HG02678 (cell line): Measurements from ENCODE around the gene MZF1.

Source experiments
- ATAC-seq: cut with Tn5 transposase; IDR thresholded peaks from one replicate; pipeline ENCODE4 v1.9.1; 2021; ENCODE audit warnings: mild to moderate bottlenecking, moderate library complexity; ENCODE audit not compliant: unreplicated experiment

Gene MZF1

DNA sequence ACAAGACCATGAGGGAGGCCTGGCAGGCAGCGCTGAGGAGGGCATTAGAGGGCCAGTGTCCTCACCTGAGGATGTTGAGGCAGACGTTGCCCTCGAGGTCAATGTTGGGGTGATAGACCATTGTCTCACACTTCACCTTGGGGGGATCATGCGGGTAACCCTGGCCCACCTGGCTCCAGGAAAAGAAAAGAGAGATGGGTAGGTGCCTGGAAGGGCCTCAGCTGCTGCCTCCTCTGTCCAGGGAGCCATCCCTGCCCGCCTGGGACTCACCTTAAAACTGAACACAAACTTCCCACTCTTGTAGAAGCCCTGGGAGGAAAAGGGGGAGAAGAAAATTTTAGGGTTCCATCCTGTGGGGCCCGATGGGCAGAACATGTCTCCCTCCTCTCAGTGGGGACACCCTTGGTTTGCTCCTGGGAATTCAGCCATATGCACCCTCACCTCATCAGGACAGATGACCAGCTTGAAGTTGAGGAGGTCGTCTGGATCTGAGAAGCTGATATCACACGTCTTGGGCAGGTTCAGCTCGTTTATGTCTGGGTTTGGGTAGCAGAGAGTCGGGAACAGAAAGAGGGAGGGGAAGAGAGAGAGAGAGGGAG is 16.4 kb downstream of the MZF1 start:
- no peak for ATAC-seq

- no peak for ATAC-seq
Observed at GRCh38 chr19:58555920-58556621, 17.1 kb downstream of the MZF1 start.

- no peak for ATAC-seq
Observed at GRCh38 chr19:58555369-58555885, 17.7 kb downstream of the MZF1 start.

GRCh38 chr19:58554494-58555368 is 18.4 kb downstream of the MZF1 start, which contains the start of gene CHMP2A:
TSS of gene CHMP2A (minus strand) at chr19:58555105. CDS start at chr19:58554212, 893 bp downstream.
- peak; percentile 35 for ATAC-seq

GRCh38 chr19:58553799-58554493 is 19.2 kb downstream of the MZF1 start:
- no peak for ATAC-seq

DNA sequence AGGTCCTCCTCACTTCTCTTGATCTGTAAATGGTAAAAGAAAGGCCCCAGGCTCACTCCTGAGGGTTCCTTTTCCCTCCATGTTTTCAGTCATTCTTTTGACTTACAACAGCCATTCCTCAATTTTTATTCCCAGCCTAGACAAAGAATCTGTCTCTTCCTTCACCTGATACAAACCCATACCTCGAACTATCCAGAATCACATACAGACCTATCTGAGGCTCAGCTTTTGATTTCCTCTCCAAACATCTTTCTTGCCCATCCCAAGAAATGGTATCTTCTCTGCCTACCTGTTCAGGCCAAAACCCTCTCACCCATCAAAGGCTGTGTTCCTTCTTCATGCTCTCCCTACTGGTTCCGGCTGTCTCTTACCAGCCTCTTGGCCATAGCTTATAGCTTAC is 20.5 kb downstream of the MZF1 start:
- no peak for ATAC-seq

GRCh38 chr19:58551577-58552471 is 21.3 kb downstream of the MZF1 start:
- ATAC-seq = no peak

GRCh38 chr19:58551123-58551497 is 22.0 kb downstream of the MZF1 start:
- ATAC-seq = no peak

- no peak for ATAC-seq
Observed at GRCh38 chr19:58550362-58551122, 22.6 kb downstream of the MZF1 start.

- no peak for ATAC-seq
Observed at GRCh38 chr19:58549664-58550361, 23.3 kb downstream of the MZF1 start.

DNA sequence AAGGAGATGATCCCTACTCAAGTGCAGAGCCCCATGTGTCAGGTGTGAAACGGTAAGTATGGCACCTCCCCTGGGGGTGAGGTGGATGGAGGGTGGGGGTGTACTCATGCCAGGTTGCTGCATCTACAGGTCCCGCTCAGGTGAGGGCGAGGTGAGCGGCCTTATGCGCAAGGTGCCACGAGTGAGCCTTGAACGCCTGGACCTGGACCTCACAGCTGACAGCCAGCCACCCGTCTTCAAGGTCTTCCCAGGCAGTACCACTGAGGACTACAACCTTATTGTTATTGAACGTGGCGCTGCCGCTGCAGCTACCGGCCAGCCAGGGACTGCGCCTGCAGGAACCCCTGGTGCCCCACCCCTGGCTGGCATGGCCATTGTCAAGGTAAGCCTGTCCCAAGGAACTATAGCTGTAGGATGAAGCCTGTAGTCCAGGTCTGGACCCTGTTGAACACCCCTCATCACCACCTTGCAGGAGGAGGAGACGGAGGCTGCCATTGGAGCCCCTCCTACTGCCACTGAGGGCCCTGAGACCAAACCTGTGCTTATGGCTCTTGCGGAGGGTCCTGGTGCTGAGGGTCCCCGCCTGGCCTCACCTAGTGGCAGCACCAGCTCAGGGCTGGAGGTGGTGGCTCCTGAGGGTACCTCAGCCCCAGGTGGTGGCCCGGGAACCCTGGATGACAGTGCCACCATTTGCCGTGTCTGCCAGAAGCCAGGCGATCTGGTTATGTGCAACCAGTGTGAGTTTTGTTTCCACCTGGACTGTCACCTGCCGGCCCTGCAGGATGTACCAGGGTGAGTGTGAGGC is 24.1 kb downstream of the MZF1 start:
- no peak for ATAC-seq

DNA sequence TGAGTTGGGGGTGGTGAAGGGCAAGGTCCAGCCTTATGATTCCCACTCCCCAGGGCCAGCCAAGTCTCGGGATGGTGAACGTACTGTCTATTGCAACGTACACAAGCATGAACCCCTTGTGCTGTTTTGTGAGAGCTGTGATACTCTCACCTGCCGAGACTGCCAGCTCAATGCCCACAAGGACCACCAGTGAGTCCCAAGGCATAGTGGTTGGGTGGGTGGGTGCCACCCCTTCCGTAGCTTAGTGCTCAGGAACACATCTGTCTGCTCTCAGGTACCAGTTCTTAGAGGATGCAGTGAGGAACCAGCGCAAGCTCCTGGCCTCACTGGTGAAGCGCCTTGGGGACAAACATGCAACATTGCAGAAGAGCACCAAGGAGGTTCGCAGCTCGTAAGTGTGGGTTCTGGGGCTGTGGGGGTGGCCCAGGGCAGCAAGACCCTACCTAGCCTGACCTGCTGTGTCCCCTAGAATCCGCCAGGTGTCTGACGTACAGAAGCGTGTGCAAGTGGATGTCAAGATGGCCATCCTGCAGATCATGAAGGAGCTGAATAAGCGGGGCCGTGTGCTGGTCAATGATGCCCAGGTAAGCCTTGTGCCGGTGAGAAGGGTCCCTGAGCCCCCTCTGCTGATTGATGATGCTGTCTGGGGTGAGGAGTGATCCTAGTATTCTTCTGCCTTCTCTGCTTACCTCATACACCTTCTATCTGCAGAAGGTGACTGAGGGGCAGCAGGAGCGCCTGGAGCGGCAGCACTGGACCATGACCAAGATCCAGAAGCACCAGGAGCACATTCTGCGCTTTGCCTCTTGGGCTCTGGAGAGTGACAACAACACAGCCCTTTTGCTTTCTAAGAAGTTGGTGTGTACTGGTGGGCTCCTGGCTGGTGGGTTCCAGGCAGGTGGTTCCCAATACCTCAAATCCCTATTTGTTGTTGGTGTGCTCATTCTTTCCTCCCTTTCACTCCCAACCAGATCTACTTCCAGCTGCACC is 25.5 kb downstream of the MZF1 start:
- no peak for ATAC-seq

- no peak for ATAC-seq
Observed at GRCh38 chr19:58546019-58546530, 27.1 kb downstream of the MZF1 start.

GRCh38 chr19:58545286-58546018 is 27.7 kb downstream of the MZF1 start:
- ATAC-seq = no peak

DNA sequence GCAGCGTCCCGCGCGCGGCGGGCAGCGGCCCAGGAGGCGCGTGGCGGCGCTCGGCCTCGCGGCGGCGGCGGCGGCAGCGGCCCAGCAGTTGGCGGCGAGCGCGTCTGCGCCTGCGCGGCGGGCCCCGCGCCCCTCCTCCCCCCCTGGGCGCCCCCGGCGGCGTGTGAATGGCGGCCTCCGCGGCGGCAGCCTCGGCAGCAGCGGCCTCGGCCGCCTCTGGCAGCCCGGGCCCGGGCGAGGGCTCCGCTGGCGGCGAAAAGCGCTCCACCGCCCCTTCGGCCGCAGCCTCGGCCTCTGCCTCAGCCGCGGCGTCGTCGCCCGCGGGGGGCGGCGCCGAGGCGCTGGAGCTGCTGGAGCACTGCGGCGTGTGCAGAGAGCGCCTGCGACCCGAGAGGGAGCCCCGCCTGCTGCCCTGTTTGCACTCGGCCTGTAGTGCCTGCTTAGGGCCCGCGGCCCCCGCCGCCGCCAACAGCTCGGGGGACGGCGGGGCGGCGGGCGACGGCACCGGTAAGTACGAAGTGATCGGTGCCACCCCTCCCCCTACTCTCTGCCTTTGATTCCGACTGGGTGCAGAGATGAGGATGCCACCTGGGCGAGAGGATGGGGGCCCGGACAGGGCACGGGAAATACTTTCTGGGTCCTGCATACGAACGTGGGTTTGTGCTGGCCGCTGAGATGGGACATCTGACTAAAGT is 28.4 kb downstream of the MZF1 start:
- peak; percentile 53 for ATAC-seq
